Stimulated activated CD4-positive, alpha-beta T cell treated with anti-CD3 and anti-CD28 coated beads, Interleukin-15, amount 100 ng/mL, for 48 hours (primary cell): ENCODE data around the gene C3orf62.

Experiments used
- DNase-seq, 2 donors: peaks; one replicate each; pipeline ENCODE4 v3.0.0-alpha.2; 2020; ENCODE audit warnings: low read depth in 2 of 2

Gene C3orf62

DNA sequence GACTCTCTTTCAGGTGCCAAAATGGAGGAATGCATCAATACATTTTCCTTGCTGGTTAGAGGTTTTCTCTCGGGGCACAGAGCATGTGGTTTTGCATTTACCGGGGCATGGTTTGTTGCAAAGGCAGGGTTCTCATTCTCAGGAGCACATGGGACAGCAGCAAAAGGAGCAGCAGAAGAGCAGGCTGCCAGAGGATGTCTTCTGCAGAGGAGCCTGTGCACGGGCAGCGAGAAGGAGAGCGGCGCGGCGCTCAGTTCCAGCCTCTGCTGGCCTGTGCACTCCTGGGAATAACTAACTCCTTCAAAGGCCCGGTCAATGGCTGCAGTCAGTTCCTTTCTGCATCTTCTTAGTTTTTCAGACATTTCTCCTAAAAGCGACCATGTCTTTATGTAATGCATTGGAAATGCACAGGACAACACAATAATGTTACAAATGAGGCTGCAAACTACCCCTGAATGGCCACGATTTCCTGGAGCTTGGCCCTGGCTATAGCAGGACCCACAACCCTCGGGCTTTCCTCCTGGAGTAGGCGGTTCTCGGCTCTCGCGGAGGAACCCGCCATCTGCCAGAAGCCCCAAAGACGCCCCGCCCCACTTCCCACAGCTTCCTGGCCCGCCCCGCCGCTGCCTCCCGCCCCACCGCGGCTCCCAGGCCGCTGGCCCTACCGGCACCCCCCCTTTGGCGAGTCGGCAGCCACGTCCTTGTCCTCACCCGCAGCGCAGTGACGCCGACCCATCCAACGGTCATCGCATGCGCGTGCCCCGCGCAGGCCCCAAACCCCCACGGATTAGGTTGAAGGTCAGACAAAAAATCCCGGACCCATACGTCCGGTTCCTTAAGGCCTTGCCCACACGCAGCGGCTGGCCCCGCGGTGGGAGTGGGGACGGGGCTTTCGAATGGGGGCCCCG lies at the start of gene C3orf62:
Gene C3orf62, minus strand, starts transcription at position 758 of the 908 bp plus-strand sequence. Its CDS starts 360 bp downstream, at position 398.
- DNase-seq, result peak; percentile 55 to 76

GRCh38 chr3:49324768-49325167 lies 47.7 kb upstream of the C3orf62 start:
- DNase-seq, result no peak

- DNase-seq, result no peak
These were observed 39.8 kb upstream of the C3orf62 start for GRCh38 chr3:49316696-49317457.

DNA sequence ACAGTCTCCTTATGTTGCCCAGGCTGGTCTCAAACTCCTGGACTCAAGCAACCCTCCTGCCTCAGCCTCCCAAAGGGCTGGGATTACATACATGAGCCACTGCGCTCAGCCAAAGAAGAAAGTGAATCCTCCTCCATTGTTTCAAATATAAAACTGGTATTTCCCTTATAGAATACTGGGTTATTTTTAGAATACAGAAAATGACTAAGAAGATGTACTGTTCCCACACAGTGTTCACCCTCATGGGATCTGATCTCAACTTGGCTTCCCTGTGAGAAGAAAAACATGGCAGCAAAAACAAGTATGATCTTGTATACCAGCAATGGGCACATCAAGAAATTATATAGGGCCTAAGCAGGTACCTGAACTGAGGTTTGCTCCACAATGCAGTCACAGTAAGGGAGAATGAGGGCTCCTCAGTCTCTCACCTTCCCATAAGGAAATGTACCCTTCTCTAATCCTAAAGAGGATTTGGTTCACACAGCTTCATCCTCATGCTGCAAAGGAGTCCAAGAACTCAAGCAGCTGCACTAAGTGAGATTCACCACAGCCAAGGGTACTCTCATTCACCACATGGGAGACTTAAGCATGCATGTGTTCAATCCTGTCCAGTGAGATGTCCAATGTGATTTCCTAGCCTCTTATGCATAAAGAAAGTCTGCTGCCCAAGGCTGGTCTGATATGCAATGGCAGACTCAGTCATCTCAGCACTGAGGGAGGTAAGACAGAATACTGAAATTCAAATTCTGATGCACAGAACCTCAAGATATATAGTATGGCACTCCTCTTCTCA lies 37.1 kb upstream of the C3orf62 start:
- no peak for DNase-seq

DNA sequence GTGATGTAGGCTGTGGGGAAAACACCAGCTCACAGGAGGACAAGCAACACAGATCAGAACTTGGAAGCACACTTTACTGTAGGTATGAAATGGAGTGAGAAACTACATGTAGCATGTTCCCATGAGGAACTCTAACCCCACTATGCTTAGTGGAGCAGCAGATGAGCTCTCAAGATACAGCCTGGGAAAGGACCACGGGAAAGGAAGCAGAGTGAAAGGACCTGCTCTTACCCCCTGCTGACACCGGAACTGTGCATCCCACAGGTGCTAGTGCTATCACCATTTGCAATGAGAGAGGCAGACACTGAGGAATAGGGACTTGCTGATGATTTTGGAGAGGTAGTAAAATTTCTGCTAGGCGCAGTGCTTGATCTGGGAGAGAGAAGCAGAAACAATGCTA lies 34.3 kb upstream of the C3orf62 start:
- no peak for DNase-seq

GRCh38 chr3:49310677-49311076 lies 33.6 kb upstream of the C3orf62 start:
- no peak for DNase-seq

DNA sequence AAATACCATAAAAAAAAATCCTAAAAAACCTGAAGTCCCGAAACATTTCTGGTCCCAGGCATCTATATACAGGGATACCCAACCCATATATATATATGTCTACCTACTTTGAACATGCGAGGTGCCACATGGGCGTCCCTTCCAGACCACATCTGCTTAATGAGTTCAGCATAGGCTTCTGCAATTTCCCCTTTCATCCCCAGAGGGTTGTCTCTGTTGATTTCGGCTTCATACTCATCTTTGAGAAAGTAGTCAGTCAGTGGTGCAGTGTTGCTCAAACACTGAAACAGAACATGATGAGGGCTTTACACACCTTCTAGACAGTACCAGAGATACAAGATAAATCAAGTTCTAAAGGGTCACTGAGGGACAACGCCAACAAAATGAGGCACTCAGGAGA lies 28.6 kb upstream of the C3orf62 start:
- DNase-seq, result no peak

DNA sequence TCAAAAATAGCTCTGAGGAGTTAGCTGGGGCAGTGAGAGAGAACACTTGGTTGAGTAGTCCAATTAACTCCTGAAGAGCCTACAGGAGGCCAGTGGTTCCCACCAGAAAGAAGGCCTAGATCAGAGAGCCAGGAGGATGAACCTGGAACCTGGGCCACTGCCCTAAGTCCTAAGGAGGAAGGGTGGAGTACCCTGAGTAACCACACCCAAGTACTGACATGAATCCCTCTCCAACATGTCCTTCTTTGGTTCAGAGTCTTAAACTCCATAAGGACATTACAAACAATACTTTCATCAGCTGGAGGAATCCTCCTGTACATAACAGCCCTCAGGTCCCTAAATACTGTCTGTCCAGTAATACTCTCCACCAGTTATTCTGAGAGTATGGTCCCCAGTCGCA lies 25.6 kb upstream of the C3orf62 start:
- DNase-seq, result no peak

GRCh38 chr3:49300595-49300994 lies 23.6 kb upstream of the C3orf62 start:
- DNase-seq, result no peak

GRCh38 chr3:49298511-49298910 lies 21.5 kb upstream of the C3orf62 start:
- no peak for DNase-seq

DNA sequence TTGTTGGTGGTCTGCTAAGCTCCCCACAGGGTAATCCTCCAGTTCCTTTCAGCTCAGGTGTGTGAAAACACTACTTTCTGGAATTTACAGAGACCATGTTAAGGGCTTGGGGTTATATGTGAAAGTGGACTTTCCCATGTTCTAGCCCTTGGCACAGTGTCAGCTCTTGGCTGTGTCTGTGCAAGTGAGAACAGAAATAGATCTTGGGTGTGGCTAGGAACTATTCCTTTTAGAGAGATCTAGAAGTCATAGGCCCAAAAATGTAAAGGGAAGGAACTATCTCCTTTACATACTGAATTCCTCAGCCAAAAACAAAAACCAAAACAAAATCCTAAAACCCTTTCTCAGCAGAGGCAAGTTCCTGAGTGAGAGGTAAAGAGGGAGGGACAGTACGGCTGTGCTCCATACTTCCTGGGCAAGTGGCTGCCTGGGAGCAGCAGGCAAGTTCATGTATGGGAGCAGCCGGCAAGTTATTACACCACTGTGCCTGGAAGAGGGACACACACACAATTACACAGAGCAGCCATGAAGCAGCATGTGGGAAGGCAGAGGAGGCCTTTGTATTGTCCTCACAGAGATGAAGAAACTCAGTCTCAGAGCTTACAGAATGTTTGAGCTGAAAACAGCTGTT lies 19.9 kb upstream of the C3orf62 start:
- DNase-seq, result no peak

DNA sequence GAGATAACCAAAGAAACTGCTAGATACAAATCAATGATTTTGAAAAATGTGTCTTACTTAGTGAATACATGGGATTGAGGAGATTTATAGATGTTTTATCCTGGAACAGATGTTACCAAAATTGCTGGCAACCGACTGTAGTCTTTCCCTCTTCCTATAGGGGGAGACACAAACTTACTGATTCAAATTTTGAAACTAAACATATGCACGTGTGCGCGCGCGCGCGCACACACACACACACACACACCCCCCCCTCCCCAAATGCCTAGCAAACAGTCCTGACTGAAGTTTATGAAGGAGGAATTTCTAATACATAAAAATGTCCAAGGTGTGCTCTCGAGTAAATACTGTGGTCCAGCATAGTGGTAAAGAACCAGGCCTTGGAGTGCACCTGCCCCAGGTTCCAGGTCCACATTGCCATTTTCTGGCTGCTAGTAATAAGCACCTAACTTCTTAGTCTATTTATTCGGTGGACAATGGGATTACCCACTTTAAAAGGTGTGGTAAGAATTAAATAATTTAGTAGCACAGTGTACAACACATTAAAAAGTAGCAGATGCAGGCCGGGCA lies 18.5 kb upstream of the C3orf62 start:
- DNase-seq, result peak in 1 of 2 donors; percentile 5

DNA sequence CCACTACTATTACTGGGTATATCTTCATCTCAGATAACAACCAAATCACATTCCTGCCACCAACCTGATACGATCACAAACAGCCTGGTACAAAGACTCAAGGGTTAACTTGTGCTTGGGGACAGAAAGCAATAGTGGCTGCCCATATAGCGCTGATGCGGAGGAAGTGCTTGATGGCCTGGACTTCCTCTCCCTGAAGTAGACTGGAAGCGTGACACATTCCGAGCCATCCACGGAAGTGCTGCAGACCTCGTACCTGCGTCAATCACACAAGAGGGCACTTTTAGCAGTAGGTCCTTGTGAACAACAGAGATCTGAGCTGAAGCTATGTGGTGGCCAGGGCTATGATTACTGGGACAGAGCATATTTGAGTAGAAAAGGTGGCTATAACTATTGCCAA lies 17.3 kb upstream of the C3orf62 start:
- DNase-seq, result no peak

DNA sequence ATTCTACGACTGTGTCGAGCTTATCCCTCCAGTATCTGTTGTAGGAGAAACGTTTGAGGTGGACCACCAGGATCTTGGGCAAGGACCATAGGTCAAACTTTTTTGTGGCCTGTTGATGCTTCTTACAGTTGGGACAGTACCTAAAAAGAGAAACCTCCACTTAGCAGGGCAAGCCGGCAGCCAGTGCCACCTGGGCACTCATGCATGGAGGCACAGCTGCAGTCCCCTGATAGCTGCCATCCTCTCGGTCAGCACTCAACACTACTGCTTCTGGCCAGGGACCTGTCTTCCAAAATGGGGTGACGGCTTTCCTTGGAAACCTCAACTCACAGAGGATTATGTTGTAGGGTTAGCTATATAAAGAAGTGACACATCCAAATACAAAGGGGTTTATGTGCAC lies 7.0 kb upstream of the C3orf62 start:
- DNase-seq, result no peak

GRCh38 chr3:49279376-49279775 lies 2.3 kb upstream of the C3orf62 start:
- no peak for DNase-seq

GRCh38 chr3:49278548-49278947 lies 1.5 kb upstream of the C3orf62 start:
- DNase-seq, result no peak

DNA sequence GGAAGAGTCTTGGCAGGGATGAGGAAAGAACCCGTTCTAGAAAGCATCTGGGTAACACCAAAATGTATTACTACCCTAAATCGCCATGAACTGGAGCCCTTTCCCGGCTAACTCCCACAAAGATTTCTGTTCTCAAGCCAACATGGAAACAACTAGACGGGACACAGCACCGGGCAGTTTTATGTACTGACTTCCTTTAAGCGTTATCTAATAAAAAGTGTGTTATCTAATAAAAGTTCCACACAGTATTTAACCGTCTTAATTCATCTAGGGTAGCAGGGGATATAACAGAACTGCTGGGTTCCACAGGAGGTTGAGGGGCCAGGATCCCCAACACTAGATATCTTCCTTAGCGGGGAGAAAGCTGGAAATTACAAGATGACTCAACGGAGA lies 347 bp upstream of the C3orf62 start:
- no peak for DNase-seq

DNA sequence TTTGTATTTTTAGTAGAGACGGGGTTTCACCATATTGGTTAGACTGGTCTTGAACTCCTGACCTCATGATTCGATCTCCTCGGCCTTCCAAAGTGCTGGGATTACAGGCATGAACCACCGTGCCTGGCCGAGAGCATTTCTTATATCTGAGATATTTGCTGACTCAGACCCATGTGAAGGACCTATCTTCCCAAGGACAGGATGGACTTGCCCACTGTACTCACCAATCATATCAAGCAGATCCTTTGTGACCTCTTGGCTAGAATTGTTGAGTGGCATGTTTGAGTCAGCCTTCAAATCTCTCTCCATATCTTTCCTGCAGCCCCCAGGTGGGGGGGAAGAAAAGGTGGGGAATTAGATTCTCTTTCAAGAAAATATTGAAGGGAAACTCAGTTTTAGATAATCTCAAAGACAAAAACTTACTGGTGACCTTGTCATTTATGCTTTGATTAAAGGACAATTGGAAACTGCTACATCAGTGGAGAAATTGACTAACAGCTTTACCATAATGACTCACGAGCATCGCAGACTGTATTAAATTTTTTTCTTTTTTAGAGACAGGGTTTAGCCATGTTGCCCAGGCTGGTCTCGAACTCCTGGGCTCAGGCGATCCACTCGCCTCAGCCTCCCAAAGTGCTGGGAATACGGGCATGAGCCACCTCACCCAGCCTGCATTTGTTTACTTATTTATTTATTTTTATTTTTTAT lies 3.1 kb downstream of the C3orf62 start:
- DNase-seq, result no peak

GRCh38 chr3:49271047-49271446 lies 6.0 kb downstream of the C3orf62 start:
- no peak for DNase-seq

DNA sequence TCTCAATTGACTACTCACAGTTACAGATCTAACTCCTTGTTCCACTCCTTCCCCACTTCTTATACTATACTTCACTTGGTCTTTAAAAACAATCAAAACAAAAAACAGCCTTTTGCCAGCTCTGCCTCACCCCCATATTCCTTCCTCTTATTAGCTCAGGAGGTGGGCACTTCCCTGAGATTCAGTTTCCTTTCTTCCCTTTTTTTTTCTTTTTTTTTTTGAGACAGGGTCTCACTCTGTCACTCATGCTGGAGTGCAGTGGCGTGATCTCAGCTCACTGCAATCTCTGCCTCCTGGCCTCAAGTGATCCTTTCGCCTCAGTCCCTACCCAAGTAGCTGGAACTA lies 6.9 kb downstream of the C3orf62 start:
- DNase-seq, result no peak
